ENCODE data around the gene ESRRA. TPM values are rescaled to one million over a fixed set of nuclear protein-coding genes. Genes with fewer than 3 reads are reported as not detected.

Gene ESRRA
- total and polyA plus RNA-seq, 9 of the 15 experiments (the other 6 are each of a cell fraction or from before 2014, with no cell fraction given): 0.27 to 89.7 (median 23.7) TPM

- no peak for TF ChIP-seq ZFP30 (CRISPR knock-in tag; IDR thresholded peaks at IDR 0.05; ENCODE audit: borderline replicate concordance)
- no peak; a peak in 2 of 4 replicates for TF ChIP-seq NONO (IDR thresholded peaks at IDR 0.05; ENCODE audit: low read depth in 2 of 2, low read length in 1 of 2)
- TF ChIP-seq ZNF232 (CRISPR knock-in tag; IDR thresholded peaks at IDR 0.05): no peak
- TF ChIP-seq REST (IDR thresholded peaks at IDR 0.05; ENCODE audit: borderline replicate concordance): no peak
- TF ChIP-seq REST (CRISPR knock-in tag; IDR thresholded peaks at IDR 0.05; ENCODE audit: low read depth): peak; percentile 62; the same call in 1 of the 2 replicates
- no peak for TF ChIP-seq ZEB2 (IDR thresholded peaks at IDR 0.05)
- TF ChIP-seq ELK3 (CRISPR knock-in tag; IDR thresholded peaks at IDR 0.05): no peak
- peak in 1 of 2 experiments; percentile 42; a peak in 1 of 4 replicates for TF ChIP-seq ZMIZ1 (IDR thresholded peaks at IDR 0.05; ENCODE audit: low read depth in 2 of 2, low read length in 2 of 2)
- TF ChIP-seq NCOA1 (IDR thresholded peaks at IDR 0.05; ENCODE audit: low read depth): 0 out of 2 replicates have a peak, but pooled peaks have one; percentile 22
- no peak for TF ChIP-seq DDX20 (tag; IDR thresholded peaks at IDR 0.05; ENCODE audit: low read depth)
- TF ChIP-seq TCF3 (CRISPR knock-in tag; IDR thresholded peaks at IDR 0.05): 0 out of 2 replicates have a peak, but pooled peaks have one; percentile 14
- TF ChIP-seq KDM4B (IDR thresholded peaks at IDR 0.05; ENCODE audit: borderline replicate concordance in 2 of 2, low read depth in 1 of 2): no peak
Measured at GRCh38 chr11:64284962-64285884, 20.1 kb upstream of the ESRRA start, which contains the start of gene GPR137 (continued).
